ENCODE measurements around the gene CTDSPL2. TPM values are rescaled to one million over a fixed set of nuclear protein-coding genes. Genes with fewer than 3 reads are reported as not detected.
A peak's percentile ranks its signal among the peaks of the same experiment; 100 is the strongest.

Gene CTDSPL2
- total and polyA plus RNA-seq, 10 of the 15 experiments (the other 5 are each of a cell fraction or from before 2014, with no cell fraction given) = 10.7 to 77.1 (median 44.9) TPM

DNA sequence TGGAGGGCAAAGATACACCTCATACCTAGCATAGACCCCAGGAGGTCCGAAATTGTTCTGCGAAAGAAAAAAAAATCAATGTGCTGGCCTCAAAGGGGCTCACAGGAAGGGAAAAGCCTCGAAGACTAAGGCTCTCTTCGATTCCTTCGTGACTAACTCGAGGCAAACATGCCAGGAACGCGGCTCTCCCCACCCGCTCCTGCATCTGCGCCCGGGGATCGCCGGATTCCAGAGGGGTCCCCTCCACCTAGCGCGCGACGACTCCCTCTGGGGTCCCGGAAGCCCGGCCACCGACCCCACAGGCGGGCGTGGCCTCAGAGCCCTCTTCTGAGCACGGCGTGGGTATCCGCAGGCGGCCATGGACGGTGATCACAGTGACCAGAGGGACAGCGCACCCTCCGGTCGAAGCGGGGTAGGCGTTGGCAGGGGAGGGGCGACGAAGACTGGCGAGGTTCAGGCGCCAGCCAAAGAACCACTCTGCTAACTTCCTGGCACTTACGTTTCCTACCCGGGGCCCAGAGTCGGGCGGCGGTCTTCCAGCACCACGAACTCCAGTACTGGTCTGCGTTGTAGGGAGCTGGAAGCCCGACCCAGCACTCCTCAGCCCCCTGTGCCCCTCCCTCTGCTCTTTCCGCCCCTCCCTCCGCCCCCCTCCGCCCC lies 109.0 kb downstream of the CTDSPL2 start (continued):
- TF ChIP-seq, protein P1, sequence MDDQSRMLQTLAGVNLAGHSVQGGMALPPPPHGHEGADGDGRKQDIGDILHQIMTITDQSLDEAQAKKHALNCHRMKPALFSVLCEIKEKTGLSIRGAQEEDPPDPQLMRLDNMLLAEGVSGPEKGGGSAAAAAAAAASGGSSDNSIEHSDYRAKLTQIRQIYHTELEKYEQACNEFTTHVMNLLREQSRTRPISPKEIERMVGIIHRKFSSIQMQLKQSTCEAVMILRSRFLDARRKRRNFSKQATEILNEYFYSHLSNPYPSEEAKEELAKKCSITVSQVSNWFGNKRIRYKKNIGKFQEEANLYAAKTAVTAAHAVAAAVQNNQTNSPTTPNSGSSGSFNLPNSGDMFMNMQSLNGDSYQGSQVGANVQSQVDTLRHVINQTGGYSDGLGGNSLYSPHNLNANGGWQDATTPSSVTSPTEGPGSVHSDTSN (IDR thresholded peaks at IDR 0.05; ENCODE audit: insufficient replicate concordance, low read depth, low read length) = peak; percentile 6
- TF ChIP-seq LARP7 (IDR thresholded peaks at IDR 0.05) (peak; percentile 81; the same call in 1 of the 2 replicates), CHD4 (IDR thresholded peaks at IDR 0.05) (no peak), RAD51 (IDR thresholded peaks at IDR 0.05) (no peak), NR2F1 (conservative IDR thresholded peaks at IDR 0.05) (0 out of 2 replicates have a peak, but pooled peaks have one; percentile 14), MEF2A (IDR thresholded peaks at IDR 0.05; ENCODE audit: insufficient read depth, low read depth, low read length) (no peak), POLR2A (IDR thresholded peaks at IDR 0.05; ENCODE audit: low read depth, low read length) (peak; percentile 47; the same call in 1 of the 2 replicates), SMAD1 (IDR thresholded peaks at IDR 0.05; ENCODE audit: low read depth, partially characterized antibody) (no peak), EP300 (IDR thresholded peaks at IDR 0.05; ENCODE audit: borderline replicate concordance in 1 of 2, control insufficient read depth in 1 of 2, low read depth in 2 of 2, low read length in 2 of 2) (no peak), IRF4 (IDR thresholded peaks at IDR 0.05; ENCODE audit: low read depth, low read length) (no peak), IKZF2 (IDR thresholded peaks at IDR 0.05) (0 out of 4 replicates have a peak, but pooled peaks of 1 of the 2 experiments have one; percentile 16), NRF1 (conservative IDR thresholded peaks at IDR 0.05; ENCODE audit: low read depth, low read length) (no peak), KLF5 (IDR thresholded peaks at IDR 0.05; ENCODE audit: partially characterized antibody) (no peak), ZZZ3 (IDR thresholded peaks at IDR 0.05; ENCODE audit: control insufficient read depth, insufficient read length, low read depth) (no peak), GATAD2B (conservative IDR thresholded peaks at IDR 0.05; ENCODE audit: low read depth) (peak; percentile 74)
- TF ChIP-seq, protein P2, sequence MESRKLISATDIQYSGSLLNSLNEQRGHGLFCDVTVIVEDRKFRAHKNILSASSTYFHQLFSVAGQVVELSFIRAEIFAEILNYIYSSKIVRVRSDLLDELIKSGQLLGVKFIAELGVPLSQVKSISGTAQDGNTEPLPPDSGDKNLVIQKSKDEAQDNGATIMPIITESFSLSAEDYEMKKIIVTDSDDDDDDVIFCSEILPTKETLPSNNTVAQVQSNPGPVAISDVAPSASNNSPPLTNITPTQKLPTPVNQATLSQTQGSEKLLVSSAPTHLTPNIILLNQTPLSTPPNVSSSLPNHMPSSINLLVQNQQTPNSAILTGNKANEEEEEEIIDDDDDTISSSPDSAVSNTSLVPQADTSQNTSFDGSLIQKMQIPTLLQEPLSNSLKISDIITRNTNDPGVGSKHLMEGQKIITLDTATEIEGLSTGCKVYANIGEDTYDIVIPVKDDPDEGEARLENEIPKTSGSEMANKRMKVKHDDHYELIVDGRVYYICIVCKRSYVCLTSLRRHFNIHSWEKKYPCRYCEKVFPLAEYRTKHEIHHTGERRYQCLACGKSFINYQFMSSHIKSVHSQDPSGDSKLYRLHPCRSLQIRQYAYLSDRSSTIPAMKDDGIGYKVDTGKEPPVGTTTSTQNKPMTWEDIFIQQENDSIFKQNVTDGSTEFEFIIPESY (IDR thresholded peaks at IDR 0.05) = no peak
- TF ChIP-seq, protein P3, sequence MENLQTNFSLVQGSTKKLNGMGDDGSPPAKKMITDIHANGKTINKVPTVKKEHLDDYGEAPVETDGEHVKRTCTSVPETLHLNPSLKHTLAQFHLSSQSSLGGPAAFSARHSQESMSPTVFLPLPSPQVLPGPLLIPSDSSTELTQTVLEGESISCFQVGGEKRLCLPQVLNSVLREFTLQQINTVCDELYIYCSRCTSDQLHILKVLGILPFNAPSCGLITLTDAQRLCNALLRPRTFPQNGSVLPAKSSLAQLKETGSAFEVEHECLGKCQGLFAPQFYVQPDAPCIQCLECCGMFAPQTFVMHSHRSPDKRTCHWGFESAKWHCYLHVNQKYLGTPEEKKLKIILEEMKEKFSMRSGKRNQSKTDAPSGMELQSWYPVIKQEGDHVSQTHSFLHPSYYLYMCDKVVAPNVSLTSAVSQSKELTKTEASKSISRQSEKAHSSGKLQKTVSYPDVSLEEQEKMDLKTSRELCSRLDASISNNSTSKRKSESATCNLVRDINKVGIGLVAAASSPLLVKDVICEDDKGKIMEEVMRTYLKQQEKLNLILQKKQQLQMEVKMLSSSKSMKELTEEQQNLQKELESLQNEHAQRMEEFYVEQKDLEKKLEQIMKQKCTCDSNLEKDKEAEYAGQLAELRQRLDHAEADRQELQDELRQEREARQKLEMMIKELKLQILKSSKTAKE (IDR thresholded peaks at IDR 0.05; ENCODE audit: low read depth, poor library complexity, severe bottlenecking) = no peak
- TF ChIP-seq, protein P4, sequence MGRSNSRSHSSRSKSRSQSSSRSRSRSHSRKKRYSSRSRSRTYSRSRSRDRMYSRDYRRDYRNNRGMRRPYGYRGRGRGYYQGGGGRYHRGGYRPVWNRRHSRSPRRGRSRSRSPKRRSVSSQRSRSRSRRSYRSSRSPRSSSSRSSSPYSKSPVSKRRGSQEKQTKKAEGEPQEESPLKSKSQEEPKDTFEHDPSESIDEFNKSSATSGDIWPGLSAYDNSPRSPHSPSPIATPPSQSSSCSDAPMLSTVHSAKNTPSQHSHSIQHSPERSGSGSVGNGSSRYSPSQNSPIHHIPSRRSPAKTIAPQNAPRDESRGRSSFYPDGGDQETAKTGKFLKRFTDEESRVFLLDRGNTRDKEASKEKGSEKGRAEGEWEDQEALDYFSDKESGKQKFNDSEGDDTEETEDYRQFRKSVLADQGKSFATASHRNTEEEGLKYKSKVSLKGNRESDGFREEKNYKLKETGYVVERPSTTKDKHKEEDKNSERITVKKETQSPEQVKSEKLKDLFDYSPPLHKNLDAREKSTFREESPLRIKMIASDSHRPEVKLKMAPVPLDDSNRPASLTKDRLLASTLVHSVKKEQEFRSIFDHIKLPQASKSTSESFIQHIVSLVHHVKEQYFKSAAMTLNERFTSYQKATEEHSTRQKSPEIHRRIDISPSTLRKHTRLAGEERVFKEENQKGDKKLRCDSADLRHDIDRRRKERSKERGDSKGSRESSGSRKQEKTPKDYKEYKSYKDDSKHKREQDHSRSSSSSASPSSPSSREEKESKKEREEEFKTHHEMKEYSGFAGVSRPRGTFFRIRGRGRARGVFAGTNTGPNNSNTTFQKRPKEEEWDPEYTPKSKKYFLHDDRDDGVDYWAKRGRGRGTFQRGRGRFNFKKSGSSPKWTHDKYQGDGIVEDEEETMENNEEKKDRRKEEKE (IDR thresholded peaks at IDR 0.05) = no peak
- TF ChIP-seq, protein P5, sequence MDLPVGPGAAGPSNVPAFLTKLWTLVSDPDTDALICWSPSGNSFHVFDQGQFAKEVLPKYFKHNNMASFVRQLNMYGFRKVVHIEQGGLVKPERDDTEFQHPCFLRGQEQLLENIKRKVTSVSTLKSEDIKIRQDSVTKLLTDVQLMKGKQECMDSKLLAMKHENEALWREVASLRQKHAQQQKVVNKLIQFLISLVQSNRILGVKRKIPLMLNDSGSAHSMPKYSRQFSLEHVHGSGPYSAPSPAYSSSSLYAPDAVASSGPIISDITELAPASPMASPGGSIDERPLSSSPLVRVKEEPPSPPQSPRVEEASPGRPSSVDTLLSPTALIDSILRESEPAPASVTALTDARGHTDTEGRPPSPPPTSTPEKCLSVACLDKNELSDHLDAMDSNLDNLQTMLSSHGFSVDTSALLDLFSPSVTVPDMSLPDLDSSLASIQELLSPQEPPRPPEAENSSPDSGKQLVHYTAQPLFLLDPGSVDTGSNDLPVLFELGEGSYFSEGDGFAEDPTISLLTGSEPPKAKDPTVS (IDR thresholded peaks at IDR 0.05; ENCODE audit: low read depth, low read length) = 0 out of 2 replicates have a peak, but pooled peaks have one; percentile 31
- TF ChIP-seq, protein P6, sequence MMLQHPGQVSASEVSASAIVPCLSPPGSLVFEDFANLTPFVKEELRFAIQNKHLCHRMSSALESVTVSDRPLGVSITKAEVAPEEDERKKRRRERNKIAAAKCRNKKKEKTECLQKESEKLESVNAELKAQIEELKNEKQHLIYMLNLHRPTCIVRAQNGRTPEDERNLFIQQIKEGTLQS (IDR thresholded peaks at IDR 0.05; ENCODE audit: borderline replicate concordance, extremely low read depth, low read depth, low read length) = no peak

All from GM12878 (cell line).